HCT116 (cell line): Measurements from ENCODE around the gene TMEM40. TPM values are rescaled to one million over a fixed set of nuclear protein-coding genes. Genes with fewer than 3 reads are reported as not detected.

Experiments
- ATAC-seq: fragments of 200-7000 bp; cut with Tn5 transposase; 2 replicates; pipeline ENCODE4 v1.9.1; 2020; ENCODE audit warnings: mild to moderate bottlenecking, moderate library complexity
- BruUV-seq: library from RNA; stranded (reverse); fragments of 400-500 nt; replicated peaks from 2 replicates; lab custom pipeline; 2021; lab: Mats Ljungman, UMichigan
- CTCF ChIA-PET: fragments of 300-600 bp; sonication (Branson Sonifier 250); formaldehyde crosslinking; loops from one replicate; lab custom pipeline; 2021; ENCODE audit warnings: antibody characterized with exemption; lab: Charles Lee
- POLR2A ChIA-PET: fragments of 300-600, 350-600 bp; sonication (Branson Sonifier 250); formaldehyde crosslinking; loops from one replicate; lab custom pipeline; 2021; ENCODE audit warnings: antibody characterized with exemption; lab: Charles Lee
- RAD21 ChIA-PET, 2 experiments: fragments of 300-600 bp; sonication (Branson Sonifier 250); formaldehyde crosslinking; loops; one replicate each; lab custom pipeline; 2023; ENCODE audit warnings: low total read pairs in 2 of 2; ENCODE audit not compliant: uncharacterized antibody in 2 of 2, unreplicated experiment in 2 of 2, low non-redundant PET in 1 of 2; lab: Charles Lee
- DNase-seq: peaks from one replicate; pipeline ENCODE4 v3.0.0-alpha.2; 2010; ENCODE audit warnings: low read depth, low spot score
- H2AFZ ChIP-seq: fragments of 200-600 bp; shearing (Covaris generic), sonication (generic); 2 replicates; pipeline ENCODE4 v1.6.1; 2017; ENCODE audit warnings: low read depth, mixed run types, mixed read lengths, antibody characterized with exemption, low read length; ENCODE audit not compliant: poor library complexity, severe bottlenecking
- H3K27ac ChIP-seq: 2 replicates; pipeline ENCODE4 v1.5.1; 2012; ENCODE audit warnings: low read depth, low read length
- H3K27me3 ChIP-seq: fragments of 200-600 bp; sonication (generic); 2 replicates; pipeline ENCODE4 v1.6.1; 2016; ENCODE audit warnings: mixed run types, low read length, mixed read lengths; ENCODE audit not compliant: insufficient read depth
- H3K36me3 ChIP-seq, 2 experiments: fragments of 200-500 bp in 1 of 2; fragments of 200-600 bp in 1 of 2; sonication (Bioruptor generic) in 1 of 2; sonication (generic) in 1 of 2; 2 replicates each; pipeline versions ENCODE4 v1.5.1 to v1.6.1; 2014 to 2016; ENCODE audit warnings: low read length in 2 of 2, inconsistent platforms in 1 of 2, mixed read lengths in 1 of 2, mixed run types in 1 of 2; ENCODE audit not compliant: insufficient read depth in 2 of 2, control insufficient read depth in 1 of 2
- H3K4me1 ChIP-seq, 2 experiments: fragments of 200-600 bp in 1 of 2; sonication (generic) in 1 of 2; 2 replicates each; pipeline versions ENCODE4 v1.5.1 to v1.6.1; 2012 to 2017; ENCODE audit warnings: low read length in 2 of 2, inconsistent platforms in 1 of 2, mild to moderate bottlenecking in 1 of 2, mixed read lengths in 1 of 2, mixed run types in 1 of 2, moderate library complexity in 1 of 2; ENCODE audit not compliant: insufficient read depth in 2 of 2, control insufficient read depth in 1 of 2
- H3K4me2 ChIP-seq: fragments of 200-600 bp; sonication (generic); 2 replicates; pipeline ENCODE4 v1.6.1; 2017; ENCODE audit warnings: mixed run types, low read length, mixed read lengths
- H3K4me3 ChIP-seq, 2 experiments: fragments of 200-600 bp in 1 of 2; sonication (generic) in 1 of 2; replicated peaks in 1 of 2; 2 replicates each; pipeline ENCODE4 v1.5.1; 2011 to 2016; ENCODE audit warnings: low read length in 2 of 2, control low read depth in 1 of 2, low read depth in 1 of 2, mild to moderate bottlenecking in 1 of 2, mixed read lengths in 1 of 2, mixed run types in 1 of 2
- H3K79me2 ChIP-seq: fragments of 200-600 bp; sonication (generic); 2 replicates; pipeline ENCODE4 v1.6.1; 2017; ENCODE audit warnings: mild to moderate bottlenecking, mixed run types, low read length, moderate library complexity, mixed read lengths; ENCODE audit not compliant: insufficient read depth
- H3K9ac ChIP-seq: fragments of 200-600 bp; sonication (generic); 2 replicates; pipeline ENCODE4 v1.6.1; 2016; ENCODE audit warnings: low read length, mixed read lengths
- H3K9me2 ChIP-seq: fragments of 200-600 bp; sonication (generic), shearing (Covaris generic); 2 replicates; pipeline ENCODE4 v1.6.1; 2017; ENCODE audit warnings: mixed run types, mild to moderate bottlenecking, moderate library complexity; ENCODE audit not compliant: insufficient read depth
- H3K9me3 ChIP-seq, 2 experiments: fragments of 200-500 bp in 1 of 2; fragments of 200-600 bp in 1 of 2; sonication (Bioruptor generic) in 1 of 2; sonication (generic) in 1 of 2; 2 replicates each; pipeline ENCODE4 v1.6.1; 2014 to 2017; ENCODE audit warnings: low read length in 2 of 2, mixed read lengths in 2 of 2, inconsistent platforms in 1 of 2, low read depth in 1 of 2, mild to moderate bottlenecking in 1 of 2, mixed run types in 1 of 2, moderate library complexity in 1 of 2; ENCODE audit not compliant: control insufficient read depth in 1 of 2, insufficient read depth in 1 of 2
- H4K20me1 ChIP-seq: fragments of 200-600 bp; sonication (generic), shearing (Covaris generic); 2 replicates; pipeline ENCODE4 v1.6.1; 2017; ENCODE audit warnings: mixed run types, mild to moderate bottlenecking, moderate library complexity; ENCODE audit not compliant: insufficient read depth
- CBX3 ChIP-seq: IDR thresholded peaks from 2 replicates; pipeline ENCODE4 v1.6.1; 2012; ENCODE audit warnings: low read depth
- EGR1 ChIP-seq: IDR thresholded peaks from 2 replicates; pipeline ENCODE4 v1.6.1; 2012; ENCODE audit warnings: low read depth
- FOSL1 ChIP-seq: IDR thresholded peaks from 2 replicates; pipeline ENCODE4 v1.6.1; 2012; ENCODE audit warnings: low read depth
- JUND ChIP-seq: IDR thresholded peaks from 2 replicates; pipeline ENCODE4 v1.6.1; 2012
- RAD21 ChIP-seq: IDR thresholded peaks from 2 replicates; pipeline ENCODE4 v1.6.1; 2012; ENCODE audit warnings: low read depth, mild to moderate bottlenecking
- ZNF274 ChIP-seq: fragments of 200-500 bp; sonication (Bioruptor generic); IDR thresholded peaks from 2 replicates; pipeline ENCODE4 v1.6.1; 2014; ENCODE audit warnings: mild to moderate bottlenecking, low read depth, low read length, inconsistent platforms
- intact Hi-C: fragments of 100-400 bp; cut with micrococcal nuclease; formaldehyde crosslinking; loops from 2 replicates; pipeline ENCODE4 v1.10.0; 2022
- total RNA-seq: library from RNA; stranded (reverse); gene quantifications from one replicate; pipeline ENCODE4 v1.2.1, GENCODE V29; 2021; ENCODE audit not compliant: unreplicated experiment
- TF ChIP-seq, protein P1 (sequence below): IDR thresholded peaks from 2 replicates; pipeline ENCODE4 v1.6.1; 2012
- TF ChIP-seq, protein P2 (sequence below), 3 experiments: fragments of 200-600 bp in 1 of 3; sonication (generic) in 1 of 3; IDR thresholded peaks in 2 of 3; conservative IDR thresholded peaks in 1 of 3; 2 replicates each; pipeline ENCODE4 v1.5.1; 2012 to 2017; ENCODE audit warnings: low read depth in 2 of 3, low read length in 2 of 3, antibody characterized with exemption in 1 of 3, borderline replicate concordance in 1 of 3, control low read depth in 1 of 3, mild to moderate bottlenecking in 1 of 3, mixed read lengths in 1 of 3, mixed run types in 1 of 3, moderate library complexity in 1 of 3; ENCODE audit not compliant: insufficient read depth in 1 of 3
- TF ChIP-seq, protein P3 (sequence below): IDR thresholded peaks from 2 replicates; pipeline ENCODE4 v1.6.1; 2012; ENCODE audit warnings: low read depth

Gene TMEM40
- total RNA-seq, 1 experiment from 2014 or later = 12.3 TPM

DNA sequence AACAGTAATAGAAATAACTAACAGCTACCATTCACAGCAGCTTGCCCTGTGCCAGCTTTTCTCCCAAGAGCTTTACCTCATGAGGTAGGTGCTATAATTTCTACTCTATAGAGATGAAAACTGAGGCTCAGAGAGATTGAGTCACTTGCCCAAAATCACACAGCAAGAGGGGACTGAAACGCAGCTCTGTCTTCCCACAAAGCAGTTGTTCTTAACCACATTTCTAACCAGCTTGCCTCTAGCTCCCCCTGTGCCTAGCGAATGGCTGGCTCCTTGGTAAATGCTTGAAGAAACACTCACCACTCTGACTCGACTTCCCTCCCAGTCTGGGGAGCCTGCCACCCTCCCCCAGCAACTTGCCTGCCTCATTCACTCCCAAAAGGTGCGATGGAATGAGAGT is 15.6 kb upstream of the TMEM40 start:
- TF ChIP-seq CBX3 (no peak), ZNF274 (no peak), RAD21 (peak; percentile 51), EGR1 (no peak), FOSL1 (no peak), JUND (no peak)
- TF ChIP-seq, protein P1, sequence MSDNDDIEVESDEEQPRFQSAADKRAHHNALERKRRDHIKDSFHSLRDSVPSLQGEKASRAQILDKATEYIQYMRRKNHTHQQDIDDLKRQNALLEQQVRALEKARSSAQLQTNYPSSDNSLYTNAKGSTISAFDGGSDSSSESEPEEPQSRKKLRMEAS = no peak
- TF ChIP-seq, protein P2, sequence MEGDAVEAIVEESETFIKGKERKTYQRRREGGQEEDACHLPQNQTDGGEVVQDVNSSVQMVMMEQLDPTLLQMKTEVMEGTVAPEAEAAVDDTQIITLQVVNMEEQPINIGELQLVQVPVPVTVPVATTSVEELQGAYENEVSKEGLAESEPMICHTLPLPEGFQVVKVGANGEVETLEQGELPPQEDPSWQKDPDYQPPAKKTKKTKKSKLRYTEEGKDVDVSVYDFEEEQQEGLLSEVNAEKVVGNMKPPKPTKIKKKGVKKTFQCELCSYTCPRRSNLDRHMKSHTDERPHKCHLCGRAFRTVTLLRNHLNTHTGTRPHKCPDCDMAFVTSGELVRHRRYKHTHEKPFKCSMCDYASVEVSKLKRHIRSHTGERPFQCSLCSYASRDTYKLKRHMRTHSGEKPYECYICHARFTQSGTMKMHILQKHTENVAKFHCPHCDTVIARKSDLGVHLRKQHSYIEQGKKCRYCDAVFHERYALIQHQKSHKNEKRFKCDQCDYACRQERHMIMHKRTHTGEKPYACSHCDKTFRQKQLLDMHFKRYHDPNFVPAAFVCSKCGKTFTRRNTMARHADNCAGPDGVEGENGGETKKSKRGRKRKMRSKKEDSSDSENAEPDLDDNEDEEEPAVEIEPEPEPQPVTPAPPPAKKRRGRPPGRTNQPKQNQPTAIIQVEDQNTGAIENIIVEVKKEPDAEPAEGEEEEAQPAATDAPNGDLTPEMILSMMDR (IDR thresholded peaks at IDR 0.05 in 2 of 3, conservative IDR thresholded peaks at IDR 0.05 in 1 of 3; ENCODE audit: borderline replicate concordance in 1 of 3, insufficient read depth in 1 of 3, low read depth in 2 of 3, low read length in 2 of 3) = peak in 2 of 3 experiments; percentile 13 to 22; a peak in 1 of 6 replicates
- TF ChIP-seq, protein P3, sequence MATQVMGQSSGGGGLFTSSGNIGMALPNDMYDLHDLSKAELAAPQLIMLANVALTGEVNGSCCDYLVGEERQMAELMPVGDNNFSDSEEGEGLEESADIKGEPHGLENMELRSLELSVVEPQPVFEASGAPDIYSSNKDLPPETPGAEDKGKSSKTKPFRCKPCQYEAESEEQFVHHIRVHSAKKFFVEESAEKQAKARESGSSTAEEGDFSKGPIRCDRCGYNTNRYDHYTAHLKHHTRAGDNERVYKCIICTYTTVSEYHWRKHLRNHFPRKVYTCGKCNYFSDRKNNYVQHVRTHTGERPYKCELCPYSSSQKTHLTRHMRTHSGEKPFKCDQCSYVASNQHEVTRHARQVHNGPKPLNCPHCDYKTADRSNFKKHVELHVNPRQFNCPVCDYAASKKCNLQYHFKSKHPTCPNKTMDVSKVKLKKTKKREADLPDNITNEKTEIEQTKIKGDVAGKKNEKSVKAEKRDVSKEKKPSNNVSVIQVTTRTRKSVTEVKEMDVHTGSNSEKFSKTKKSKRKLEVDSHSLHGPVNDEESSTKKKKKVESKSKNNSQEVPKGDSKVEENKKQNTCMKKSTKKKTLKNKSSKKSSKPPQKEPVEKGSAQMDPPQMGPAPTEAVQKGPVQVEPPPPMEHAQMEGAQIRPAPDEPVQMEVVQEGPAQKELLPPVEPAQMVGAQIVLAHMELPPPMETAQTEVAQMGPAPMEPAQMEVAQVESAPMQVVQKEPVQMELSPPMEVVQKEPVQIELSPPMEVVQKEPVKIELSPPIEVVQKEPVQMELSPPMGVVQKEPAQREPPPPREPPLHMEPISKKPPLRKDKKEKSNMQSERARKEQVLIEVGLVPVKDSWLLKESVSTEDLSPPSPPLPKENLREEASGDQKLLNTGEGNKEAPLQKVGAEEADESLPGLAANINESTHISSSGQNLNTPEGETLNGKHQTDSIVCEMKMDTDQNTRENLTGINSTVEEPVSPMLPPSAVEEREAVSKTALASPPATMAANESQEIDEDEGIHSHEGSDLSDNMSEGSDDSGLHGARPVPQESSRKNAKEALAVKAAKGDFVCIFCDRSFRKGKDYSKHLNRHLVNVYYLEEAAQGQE = no peak
- DNase-seq (no peak), ATAC-seq (0 out of 2 replicates have a peak, but pooled peaks have one; percentile 46)
- H4K20me1 ChIP-seq = no peaks in the 10 kb centered on the region
- RAD21 ChIA-PET = no interaction called here
- no peak overlapping the region for H2AFZ ChIP-seq
- H3K27ac ChIP-seq = no peak overlapping the region
- H3K9ac ChIP-seq = no peak overlapping the region
- no peaks in the 10 kb centered on the region for H3K36me3 ChIP-seq
- no peaks in the 10 kb centered on the region for H3K9me2 ChIP-seq
- BruUV-seq = no TSS peak
- CTCF ChIA-PET = no interaction called here
- no peaks in the 10 kb centered on the region for H3K79me2 ChIP-seq
- no peak overlapping the region for H3K4me2 ChIP-seq
- intact Hi-C loops = no loop called here
- no peaks in the 10 kb centered on the region for H3K27me3 ChIP-seq
- POLR2A ChIA-PET = no interaction called here
- H3K4me1 ChIP-seq = no peaks in the 10 kb centered on the region
- H3K4me3 ChIP-seq = no peak overlapping the region
- H3K9me3 ChIP-seq = no peaks in the 10 kb centered on the region
